Breast epithelium (tissue), 3 donors: ENCODE results near the gene ERGIC1.

Experiments used
- CTCF ChIP-seq, 3 donors: fragments of 450-650 bp; IDR thresholded peaks; one replicate each; pipeline ENCODE4 v1.5.1; 2016 to 2017; ENCODE audit warnings: antibody characterized with exemption in 3 of 3, mild to moderate bottlenecking in 3 of 3, moderate library complexity in 3 of 3
- POLR2AphosphoS5 ChIP-seq, 3 donors: sonication (generic); formaldehyde crosslinking; IDR thresholded peaks; one replicate each; pipeline ENCODE4 v1.6.1; 2017; ENCODE audit warnings: antibody characterized with exemption in 3 of 3

GRCh38 chr5:172866378-172866777 is 32.3 kb downstream of the ERGIC1 start:
- TF ChIP-seq CTCF (IDR thresholded peaks at IDR 0.05) (no peak), POLR2AphosphoS5 (IDR thresholded peaks at IDR 0.05) (no peak)
